Embryonic facial prominence (tissue), 1 donor: Measurements from ENCODE around the gene ATF4.
"Not testable (repeated sequence)": the region's sequence is repeated elsewhere in the genome, so short reads cannot be mapped to it uniquely, and the experiment has no call there.

Source experiments
- DNase-seq: peaks from one replicate; pipeline ENCODE4 v3.0.0-alpha.2; 2016; ENCODE audit errors: extremely low spot score

ATF4 gene

DNA sequence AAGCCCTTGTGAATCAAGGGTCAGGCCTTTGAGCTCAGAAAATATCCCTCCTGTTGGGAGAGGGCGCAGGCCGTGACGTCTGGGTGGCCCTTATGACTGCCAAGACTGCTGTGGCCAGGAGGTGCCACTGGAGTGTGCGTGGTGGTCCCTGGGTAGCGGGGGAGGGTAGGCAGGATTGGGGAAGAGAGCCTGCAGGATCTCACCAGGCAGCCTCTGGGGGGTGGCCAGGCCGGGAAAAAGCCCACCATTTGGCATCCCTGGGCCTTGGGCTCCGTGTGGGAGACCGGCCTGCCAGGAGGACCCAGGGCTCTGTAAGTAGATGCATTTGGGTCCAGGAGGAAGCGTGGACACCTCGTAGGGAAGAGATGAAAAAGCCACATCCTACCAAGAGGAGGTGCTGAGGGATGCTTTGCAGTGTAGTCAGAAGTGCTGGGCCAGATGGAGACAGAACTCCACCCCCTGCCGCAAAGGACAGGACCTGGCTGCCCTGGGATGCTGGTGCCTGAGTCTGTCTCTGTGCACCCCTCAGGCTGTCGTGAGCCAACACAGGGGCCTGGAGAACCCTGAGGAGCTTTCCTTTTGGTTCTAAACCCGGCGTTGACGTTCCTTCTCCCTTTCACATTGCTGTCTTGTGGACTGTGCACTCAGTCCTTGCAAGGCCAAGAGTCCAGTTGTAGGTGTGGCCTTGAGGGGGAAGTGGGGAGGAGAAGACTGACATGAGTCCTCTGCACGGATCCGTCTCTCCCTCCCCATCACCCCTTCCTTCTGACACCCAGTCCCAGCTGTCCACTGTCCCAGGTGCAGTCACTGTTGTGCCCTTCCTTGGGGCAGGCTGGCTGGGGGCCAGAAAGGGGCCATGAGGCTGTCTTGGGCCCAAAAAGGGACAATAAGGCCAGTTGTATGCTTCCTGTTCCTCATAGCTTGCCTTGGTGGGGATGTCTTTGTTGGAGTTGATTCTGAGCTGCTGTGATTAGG, 31.0 kb upstream of the ATF4 start:
- no peak for DNase-seq

DNA sequence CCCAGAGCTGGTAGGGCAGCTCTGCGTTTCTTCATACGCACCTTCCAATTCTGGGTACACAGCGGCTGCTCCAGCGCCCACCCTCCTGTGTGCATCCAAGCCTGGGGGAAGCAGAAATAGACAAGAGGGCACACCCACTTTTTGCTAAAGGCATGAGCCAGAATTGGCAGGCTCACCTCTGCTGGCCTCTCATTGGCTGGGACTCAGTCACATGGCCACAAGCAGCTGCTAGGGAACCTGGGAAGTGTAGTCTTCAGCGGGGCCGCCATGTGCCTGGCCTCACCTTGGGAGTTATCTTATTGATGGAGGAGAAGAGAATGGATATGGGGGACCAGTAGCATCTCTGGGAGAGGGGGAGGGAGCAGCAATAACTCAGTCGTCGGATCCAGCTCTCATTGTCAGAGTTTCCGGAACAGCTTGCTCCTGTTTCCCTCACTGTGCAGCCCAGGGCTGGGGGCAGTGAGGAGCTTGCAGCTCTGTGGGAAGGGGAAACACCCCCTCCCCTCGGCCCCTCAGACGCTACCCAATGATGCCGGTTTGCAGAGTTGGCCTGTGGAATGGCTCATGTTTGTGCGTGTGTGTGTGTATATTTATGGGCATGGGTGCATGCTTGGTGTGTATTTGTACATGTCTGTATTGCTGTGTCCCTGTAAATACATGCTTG, 30.1 kb upstream of the ATF4 start:
- DNase-seq, result peak; percentile 52

DNA sequence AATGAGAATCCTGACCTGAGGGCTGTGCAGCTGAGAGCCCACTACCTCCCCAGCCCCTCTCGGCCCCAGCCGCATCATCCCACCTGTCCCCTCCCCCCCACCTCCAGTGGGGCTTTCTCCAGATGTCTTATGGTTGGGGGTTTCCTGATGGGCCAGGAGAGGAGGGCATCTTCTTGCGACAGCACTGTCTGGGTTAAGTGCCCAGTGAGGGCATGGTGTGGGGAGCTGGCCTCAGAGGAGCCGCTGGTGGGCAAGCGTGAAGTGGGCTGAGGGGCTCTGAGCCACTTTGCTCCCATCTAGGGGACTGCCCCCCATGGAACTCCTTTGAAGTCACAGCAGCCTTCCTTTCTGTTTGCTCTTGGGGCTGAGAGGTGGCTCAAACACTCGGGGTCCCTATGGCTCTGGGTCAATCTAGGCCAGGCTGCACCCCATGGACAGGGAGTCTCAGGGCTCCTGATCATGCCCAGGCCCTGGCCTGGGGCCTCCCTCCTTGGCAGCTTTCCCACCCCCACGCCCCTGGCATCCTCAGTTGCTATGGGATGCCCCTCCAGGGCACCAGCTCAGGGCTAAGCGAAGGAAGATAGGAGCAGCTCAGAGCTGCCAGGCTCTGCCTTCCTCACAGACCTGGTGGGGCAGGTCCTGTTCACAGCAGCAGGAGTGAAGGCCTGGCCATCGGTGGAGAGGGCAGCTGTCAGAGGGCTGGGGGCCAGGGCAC, 29.2 kb upstream of the ATF4 start:
- DNase-seq, result no peak

DNA sequence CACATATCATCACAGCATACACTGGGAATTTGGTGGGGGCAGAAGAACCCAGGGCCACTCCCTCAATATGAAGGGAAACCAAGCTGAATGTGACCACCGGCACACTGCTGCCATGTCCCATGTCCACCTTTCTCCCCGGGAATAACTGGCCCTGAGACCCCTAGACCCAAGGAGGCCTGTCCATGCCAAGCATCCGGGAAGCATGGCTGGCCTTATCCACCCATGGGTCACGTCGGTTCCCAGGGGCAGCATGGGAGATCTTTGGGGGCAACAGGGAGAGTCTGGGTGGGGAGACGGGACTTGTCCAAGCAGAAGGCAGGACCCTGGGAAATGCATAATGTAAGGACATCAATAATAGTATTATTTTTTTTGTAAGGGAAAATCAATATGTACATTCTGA, 28.7 kb upstream of the ATF4 start:
- DNase-seq, result no peak

DNA sequence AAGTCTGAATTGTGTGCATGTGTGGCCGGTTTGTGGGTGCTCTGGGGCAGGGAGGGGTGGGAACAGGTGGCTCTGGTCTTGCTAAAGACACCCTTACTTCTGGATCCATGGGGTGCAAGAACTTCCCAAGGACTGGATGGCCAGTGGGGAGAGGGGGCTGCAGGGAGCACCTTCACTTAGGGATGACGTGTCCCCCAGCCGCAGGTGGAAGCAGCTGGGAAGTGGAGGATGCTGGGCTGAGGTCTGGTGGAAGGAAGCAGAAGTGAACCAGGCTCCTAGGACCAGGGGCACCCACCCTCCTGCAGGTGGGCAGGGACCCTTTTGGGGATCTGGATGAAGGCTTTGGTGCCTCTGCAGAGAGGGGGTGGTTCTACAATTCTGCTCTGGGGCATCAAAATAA, 28.2 kb upstream of the ATF4 start:
- DNase-seq, result no peak

DNA sequence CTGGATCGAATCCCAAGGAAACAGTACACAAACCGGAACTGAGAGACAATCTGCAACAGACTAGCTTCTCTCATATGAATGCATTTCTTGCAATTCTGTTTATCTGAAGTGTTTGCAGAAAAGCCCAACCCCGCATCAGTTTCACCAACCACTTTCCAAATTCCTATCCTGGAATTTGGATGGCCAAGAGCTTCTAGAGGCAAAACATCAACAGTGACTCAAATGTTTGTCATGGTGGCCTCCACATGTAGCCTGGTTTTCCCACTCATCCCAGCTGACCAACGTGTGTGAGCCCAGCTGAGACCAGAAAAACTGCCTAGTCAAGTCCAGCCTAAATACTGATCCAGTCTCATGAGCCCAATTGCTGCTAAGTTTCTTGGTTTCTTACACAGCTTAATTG, 26.6 kb upstream of the ATF4 start:
- DNase-seq, result no peak

DNA sequence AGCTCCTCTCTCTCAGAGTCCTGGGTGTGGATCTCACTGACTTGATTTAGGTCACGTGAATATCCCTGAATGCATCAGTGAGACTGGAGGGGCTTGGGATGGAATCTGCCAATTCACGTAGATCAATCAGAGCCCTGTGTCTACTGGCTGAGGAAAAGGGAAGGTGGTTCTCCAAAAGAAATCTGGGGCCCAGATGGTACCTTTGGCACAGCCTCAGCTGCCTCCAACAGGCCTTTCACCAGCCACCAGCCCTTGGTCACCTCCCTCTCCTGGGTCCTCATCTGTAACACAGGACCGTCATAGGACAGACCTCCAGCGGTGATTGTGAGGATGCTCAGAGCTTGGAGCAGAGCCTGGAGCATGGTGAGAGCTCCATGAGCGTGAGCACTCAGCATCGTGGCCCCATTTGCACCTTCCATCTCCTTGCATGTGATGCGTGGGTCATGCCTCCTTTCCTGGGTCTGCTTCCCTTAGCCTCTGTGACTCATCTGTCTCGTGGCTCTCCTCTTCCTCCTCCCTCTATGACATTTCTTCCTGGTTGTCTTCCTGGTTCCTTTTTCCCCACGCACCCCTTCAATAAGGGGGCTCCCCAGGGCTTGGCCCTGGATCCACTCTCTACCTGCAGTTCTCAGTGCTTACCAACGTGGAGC, 25.8 kb upstream of the ATF4 start:
- DNase-seq, result no peak

DNA sequence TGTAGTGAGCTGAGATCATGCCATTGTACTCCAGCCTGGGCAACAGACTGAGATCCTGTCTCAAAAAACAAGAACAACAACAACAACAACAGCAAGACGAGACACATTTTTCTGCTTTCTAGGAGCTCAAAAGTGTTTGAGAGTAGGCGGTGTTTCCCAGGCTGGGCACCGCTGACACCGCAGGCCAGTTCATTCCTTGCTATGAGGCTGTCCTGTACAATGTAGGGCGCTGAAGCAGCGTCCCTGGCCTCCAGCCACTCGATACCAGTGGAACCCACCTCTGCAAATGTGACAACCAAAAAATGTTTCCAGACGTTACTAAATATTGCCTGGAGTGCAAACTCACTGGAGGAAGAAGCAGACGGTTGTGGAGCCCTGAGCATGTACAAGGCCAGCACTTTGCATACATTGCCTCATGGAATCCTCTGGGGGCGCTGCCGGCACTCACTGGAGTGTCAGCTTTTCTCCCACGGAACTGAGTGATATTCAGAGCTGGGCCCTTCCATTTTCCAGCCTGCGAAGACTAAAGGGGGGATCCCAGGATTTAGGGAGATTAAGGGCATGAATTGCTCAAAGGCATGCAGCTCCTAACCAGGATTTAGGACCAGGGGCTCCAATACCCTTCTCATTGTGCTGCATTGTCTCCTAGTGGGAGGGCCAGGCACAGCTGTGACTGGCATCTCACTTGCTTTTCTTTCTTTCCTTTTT, 24.1 kb upstream of the ATF4 start:
- no peak for DNase-seq

DNA sequence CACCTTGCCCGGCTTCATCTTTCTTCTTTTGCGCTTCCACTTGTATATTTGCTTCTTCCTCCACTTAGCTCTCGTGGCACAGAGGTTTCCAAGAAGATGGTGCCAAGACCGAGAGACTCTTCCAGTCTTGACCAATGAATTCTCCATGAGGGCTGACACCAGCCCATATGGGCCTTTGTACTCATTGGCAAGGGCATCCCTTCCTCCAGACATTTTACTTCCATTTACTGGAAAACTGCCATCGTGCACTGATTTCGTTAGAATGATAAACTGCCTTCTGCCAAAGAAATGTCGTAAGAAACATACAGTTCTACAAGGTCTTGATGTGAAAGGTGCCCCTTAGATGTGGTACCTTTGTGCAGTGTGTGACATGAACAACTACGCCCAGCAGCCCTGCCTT, 22.9 kb upstream of the ATF4 start:
- no peak for DNase-seq

DNA sequence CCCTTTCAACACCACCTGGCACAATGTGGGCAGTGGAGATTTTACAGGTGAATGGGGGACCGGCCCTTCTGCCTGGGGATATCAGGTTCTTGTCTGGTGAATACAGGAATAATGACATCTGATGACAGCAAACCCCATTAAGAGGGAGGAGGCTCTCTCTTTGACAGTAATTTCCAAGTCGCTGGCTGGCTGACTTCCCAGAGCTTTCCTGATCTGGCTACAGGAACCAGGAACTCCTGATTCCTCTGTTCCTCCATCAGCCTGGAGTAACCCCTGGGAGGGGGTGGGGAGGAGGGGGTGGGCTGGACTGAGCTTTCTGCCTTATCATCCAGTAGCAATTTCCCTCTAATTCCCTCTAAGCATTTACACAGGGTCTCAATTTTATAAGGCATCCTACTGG, 22.0 kb upstream of the ATF4 start:
- DNase-seq, result no peak

DNA sequence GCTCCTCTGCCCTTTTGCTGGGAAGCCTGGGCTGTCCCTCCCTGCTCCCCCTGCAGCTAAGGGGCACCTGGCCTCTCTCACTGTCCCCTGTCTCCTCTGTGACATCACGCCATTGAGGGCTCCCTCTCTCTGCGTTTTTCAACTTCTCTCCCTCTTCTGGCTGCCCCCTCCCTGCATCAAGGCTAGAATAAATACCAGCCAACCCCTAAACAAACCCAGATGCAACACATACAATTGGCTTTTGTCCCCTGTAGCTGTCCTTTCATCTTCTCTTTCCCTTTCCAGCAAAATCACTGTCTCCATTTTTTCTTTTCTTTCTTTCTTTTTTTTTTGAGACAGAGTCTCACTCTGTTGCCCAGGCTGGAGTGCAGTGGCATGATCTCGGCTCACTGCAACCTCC, 21.6 kb upstream of the ATF4 start:
- DNase-seq, result no peak

DNA sequence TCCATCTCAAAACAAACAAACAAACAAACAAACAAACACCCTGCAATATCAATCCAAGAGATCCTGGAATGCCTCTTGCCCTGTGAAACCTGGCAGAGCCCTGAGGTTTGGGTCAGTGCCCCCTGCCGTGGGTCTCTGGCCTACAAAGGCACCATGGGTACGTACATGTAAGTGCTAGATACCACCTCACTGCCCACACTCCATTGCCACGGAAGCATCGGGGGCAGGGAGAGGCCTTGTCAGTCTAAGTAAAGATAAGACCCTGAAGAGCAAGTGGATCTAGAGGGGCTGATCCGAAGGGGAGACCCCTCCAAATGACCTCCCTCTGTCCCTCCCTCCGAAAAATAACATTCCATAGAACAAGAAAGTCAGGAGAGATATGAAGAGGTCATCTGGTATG, 20.3 kb upstream of the ATF4 start:
- DNase-seq, result no peak

DNA sequence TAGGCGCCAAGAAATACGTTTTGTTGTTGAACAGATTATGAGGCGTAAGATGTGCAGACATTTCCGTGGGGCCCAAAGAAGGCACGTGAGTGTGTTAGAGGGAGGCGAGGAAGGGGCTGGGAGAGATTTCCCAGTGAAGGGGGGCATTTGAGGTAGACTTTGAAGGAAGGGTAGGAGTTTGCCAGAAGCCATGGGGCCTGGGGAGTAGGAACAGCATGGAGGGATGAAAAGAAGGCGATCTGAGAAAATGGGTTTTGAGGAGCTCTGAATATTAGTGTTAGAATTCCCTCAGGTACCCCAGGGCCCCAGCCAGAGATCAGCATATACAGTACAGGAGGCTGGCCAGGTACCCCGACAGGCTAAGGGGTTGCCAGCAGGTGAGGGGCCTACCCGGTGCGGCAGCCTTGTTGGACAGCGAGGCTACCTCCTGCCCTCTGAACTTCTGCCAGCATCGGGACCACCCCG, 18.7 kb upstream of the ATF4 start:
- DNase-seq, result no peak

DNA sequence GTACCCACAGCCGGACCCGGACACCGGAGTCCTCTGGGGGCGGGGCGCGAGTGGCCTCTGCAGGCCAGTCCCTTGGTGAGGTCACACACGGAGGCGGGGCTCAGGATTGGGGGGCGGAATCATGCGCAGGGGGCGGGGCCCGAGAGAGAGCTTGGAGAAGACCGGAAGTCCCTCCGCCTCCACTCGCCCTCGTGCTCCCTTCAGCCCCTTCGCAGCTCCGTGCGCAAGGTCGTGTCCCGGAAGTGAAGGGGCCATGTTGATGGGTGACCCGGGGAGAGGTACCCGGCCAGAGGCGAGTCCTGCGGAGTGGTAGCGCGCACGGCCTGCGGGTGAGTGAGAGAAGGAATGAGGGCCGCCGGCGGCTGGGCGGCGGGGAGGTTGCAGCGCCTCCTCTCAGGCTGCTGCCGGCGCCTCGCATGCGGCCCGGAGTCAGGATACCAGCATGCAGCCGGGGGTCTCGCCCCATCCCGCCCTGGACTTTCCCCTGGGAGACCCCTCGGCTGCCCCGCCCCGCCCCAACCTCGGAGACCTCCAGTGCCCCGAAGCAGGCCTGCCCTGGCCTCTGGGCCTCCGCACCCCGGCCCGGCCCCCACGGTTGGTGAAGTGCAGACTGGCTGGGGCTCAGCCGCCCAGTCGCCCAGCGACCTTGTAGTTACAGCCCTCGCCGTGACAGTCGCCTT, 18.1 kb upstream of the ATF4 start, which contains the start of gene MIEF1:
Gene MIEF1, plus strand, starts transcription at position 182 of the 680 bp plus-strand sequence. CDS start 9,005 bp downstream, outside the sequence.
- DNase-seq, result peak; percentile 53

DNA sequence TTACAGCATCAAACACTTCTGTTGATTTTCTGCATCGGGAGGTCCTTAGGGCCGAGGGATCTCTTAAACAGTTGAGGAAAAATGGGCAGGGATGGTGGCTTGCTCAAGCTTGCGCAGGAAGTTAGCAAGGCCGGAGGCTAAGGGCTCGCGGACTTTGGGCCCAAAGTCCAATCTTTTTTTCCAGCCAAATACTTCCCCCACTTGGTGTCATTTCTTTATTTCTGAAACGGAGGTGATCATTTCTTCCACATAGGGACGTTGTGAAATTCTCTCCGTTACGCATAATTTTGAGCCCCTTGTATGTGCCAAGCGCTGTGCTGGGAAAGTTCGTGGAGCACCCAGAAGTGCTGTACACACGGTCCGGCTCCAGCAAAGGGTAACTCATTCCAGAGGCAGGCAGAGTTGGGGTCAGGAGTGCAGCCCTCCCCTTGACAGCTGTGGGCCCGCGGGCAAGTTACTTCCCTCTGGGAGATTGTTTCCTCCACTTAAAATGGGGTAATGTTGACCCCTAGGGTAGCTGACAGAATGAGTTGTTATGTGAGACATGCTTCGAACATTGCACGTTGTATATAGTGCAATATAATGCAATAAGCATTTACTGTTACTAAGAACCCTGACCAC, 17.5 kb upstream of the ATF4 start:
- no peak for DNase-seq

DNA sequence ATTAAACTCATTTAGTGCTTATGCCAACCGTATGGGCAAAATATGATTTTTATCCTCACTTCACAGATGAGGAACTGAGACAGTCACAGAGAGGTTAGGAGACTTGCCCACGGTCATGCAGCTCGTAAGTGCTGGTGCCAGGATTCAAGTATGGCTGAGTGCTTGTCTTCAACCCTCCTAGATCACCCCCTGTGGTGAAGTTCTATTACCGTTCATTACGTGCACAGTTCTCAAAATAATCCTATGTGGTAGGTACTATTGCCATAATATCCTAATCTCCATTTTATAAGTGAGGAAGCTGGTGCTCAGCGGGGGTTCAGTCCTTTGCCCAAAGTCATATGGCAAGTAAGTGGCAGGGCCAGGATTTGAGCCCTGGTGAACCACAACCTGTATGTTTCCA, 16.7 kb upstream of the ATF4 start:
- DNase-seq, result no peak

DNA sequence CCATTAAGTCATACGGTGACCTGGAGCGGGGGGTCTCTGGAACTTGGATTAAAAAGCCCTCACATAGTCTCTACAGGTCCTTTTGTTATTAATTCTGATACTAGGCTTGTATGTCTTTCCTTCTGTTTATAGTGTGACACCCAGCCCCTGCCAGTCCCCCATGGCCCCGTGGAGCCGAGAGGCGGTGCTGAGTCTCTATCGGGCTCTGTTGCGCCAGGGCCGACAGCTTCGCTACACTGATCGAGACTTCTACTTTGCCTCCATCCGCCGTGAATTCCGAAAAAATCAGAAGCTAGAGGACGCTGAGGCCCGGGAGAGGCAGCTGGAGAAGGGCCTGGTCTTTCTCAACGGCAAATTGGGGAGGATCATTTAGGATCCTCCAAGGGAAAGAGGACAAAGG, 16.3 kb upstream of the ATF4 start:
- no peak for DNase-seq

DNA sequence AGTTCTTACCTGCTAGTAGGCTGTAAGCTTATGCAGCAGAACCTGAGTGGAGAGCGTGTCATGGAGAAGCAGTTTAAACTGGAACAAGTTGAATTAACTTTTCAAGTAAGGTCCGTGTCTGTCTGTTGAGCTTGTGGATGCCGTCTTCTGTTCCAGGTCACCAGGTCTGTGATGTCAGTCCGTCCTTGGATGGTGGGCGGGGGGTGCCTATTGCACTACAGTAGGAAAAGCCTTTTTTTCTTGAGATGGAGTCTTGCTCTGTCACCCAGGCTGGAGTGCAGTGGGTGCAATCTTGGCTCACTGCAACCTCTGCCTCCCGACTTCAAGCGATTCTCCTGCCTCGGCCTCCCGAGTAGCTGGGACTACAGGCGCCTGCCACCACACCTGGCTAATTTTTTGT, 13.3 kb upstream of the ATF4 start:
- not testable (repeated sequence) for DNase-seq

DNA sequence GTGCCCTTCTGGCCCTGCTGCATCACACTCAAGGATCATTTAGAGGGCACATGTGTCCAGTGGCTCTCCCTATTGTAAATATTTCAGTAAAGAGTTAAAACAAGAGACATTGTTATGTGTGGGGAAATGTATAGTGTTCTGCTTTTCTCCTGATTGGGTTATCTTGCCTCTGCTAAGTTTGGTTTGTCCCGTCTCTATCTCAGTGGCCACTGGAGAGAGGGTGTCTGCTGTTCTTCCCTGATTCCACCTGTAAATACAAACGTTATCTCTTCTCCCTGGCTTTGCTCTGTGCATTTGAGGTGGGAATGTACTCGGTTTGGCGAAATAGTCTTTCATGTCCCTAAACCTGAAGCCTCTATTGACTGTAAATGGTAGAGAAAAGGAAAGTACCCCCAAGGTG, 12.0 kb upstream of the ATF4 start:
- DNase-seq, result no peak

DNA sequence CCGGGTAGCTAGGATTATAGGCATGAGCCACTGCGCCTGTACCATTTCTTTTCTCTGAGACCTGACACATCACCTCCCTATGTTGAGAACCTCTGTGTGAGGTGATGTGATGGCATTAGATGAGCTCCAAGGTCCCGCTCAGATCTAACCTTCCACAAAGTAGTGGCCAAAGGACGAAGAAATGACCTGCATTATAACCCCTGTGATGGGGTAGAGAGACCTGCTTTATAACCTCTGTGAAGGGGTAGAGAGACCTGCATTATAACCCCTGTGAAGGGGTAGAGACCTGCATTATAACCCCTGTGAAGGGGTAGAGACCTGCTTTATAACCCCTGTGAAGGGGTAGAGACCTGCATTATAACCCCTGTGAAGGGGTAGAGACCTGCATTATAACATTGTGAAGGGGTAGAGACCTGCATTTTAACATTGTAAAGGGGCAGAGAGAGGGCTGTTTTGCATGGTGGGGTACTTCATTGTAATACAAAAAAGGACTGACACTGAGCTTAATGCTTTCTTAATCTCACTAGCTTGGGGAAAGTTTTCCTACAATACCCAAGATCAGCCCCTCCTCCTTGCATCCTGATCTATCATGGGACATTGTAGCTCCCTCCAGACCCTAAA, 9.7 kb upstream of the ATF4 start:
- DNase-seq, result no peak
